Measurements from ENCODE around the gene NKAIN2.

The NKAIN2 gene

GRCh38 chr6:124467366-124467765, 663.7 kb downstream of the NKAIN2 start:
- Histone ChIP-seq H3K36me3 (ENCODE audit: low read length) (no peaks in the 10 kb centered on the region), H3K79me2 (ENCODE audit: insufficient read depth, low read length) (no peaks in the 10 kb centered on the region), H3K4me3 (ENCODE audit: insufficient read depth, low read length, poor library complexity, severe bottlenecking) (no peak overlapping the region), H3K9ac (ENCODE audit: low read length) (no peak overlapping the region), H3K9me3 (ENCODE audit: insufficient read depth, low read length) (no peaks in the 10 kb centered on the region), H3K27me3 (ENCODE audit: low read length) (no peaks in the 10 kb centered on the region), H3K4me2 (ENCODE audit: low read depth, low read length, poor library complexity, severe bottlenecking) (no peak overlapping the region), H3F3A (ENCODE audit: insufficient read depth) (no peaks in the 10 kb centered on the region), H3K9me2 (replicated peaks; ENCODE audit: insufficient read depth, low read length) (no peaks in the 10 kb centered on the region), H4K20me1 (ENCODE audit: low read depth, low read length) (0 out of 2 replicates have a peak, but pooled peaks cover 3% of the 10 kb centered on the region), H2AFZ (ENCODE audit: low read depth, low read length, severe bottlenecking) (no peak overlapping the region), H3K27ac (ENCODE audit: low read depth, low read length) (no peak overlapping the region)
- no peak for TF ChIP-seq EZH2phosphoT487 (conservative IDR thresholded peaks at IDR 0.05; ENCODE audit: low read length)
- TF ChIP-seq, protein P1, sequence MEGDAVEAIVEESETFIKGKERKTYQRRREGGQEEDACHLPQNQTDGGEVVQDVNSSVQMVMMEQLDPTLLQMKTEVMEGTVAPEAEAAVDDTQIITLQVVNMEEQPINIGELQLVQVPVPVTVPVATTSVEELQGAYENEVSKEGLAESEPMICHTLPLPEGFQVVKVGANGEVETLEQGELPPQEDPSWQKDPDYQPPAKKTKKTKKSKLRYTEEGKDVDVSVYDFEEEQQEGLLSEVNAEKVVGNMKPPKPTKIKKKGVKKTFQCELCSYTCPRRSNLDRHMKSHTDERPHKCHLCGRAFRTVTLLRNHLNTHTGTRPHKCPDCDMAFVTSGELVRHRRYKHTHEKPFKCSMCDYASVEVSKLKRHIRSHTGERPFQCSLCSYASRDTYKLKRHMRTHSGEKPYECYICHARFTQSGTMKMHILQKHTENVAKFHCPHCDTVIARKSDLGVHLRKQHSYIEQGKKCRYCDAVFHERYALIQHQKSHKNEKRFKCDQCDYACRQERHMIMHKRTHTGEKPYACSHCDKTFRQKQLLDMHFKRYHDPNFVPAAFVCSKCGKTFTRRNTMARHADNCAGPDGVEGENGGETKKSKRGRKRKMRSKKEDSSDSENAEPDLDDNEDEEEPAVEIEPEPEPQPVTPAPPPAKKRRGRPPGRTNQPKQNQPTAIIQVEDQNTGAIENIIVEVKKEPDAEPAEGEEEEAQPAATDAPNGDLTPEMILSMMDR (IDR thresholded peaks at IDR 0.05; ENCODE audit: insufficient read depth, low read length, poor library complexity, severe bottlenecking), result no peak

- no peaks in the 10 kb centered on the region for H3K27me3 ChIP-seq (ENCODE audit: low read length)
- no peak overlapping the region for H2AFZ ChIP-seq (ENCODE audit: low read depth, low read length, severe bottlenecking)
- TF ChIP-seq, protein P1 (IDR thresholded peaks at IDR 0.05; ENCODE audit: insufficient read depth, low read length, poor library complexity, severe bottlenecking), result no peak
- no peak for TF ChIP-seq EZH2phosphoT487 (conservative IDR thresholded peaks at IDR 0.05; ENCODE audit: low read length)
- H3K9me3 ChIP-seq (ENCODE audit: insufficient read depth, low read length), result no peaks in the 10 kb centered on the region
- no peaks in the 10 kb centered on the region for H3K79me2 ChIP-seq (ENCODE audit: insufficient read depth, low read length)
- H3K9ac ChIP-seq (ENCODE audit: low read length), result no peak overlapping the region
- no peak overlapping the region for H3K27ac ChIP-seq (ENCODE audit: low read depth, low read length)
- no peaks in the 10 kb centered on the region for H3K36me3 ChIP-seq (ENCODE audit: low read length)
- H4K20me1 ChIP-seq (ENCODE audit: low read depth, low read length), result 0 out of 2 replicates have a peak, but pooled peaks cover 3% of the 10 kb centered on the region
- H3K9me2 ChIP-seq (replicated peaks; ENCODE audit: insufficient read depth, low read length), result no peaks in the 10 kb centered on the region
- H3F3A ChIP-seq (ENCODE audit: insufficient read depth), result no peaks in the 10 kb centered on the region
- no peak overlapping the region for H3K4me3 ChIP-seq (ENCODE audit: insufficient read depth, low read length, poor library complexity, severe bottlenecking)
- no peak overlapping the region for H3K4me2 ChIP-seq (ENCODE audit: low read depth, low read length, poor library complexity, severe bottlenecking)
Observed at GRCh38 chr6:124470803-124471202, 667.1 kb downstream of the NKAIN2 start.

DNA sequence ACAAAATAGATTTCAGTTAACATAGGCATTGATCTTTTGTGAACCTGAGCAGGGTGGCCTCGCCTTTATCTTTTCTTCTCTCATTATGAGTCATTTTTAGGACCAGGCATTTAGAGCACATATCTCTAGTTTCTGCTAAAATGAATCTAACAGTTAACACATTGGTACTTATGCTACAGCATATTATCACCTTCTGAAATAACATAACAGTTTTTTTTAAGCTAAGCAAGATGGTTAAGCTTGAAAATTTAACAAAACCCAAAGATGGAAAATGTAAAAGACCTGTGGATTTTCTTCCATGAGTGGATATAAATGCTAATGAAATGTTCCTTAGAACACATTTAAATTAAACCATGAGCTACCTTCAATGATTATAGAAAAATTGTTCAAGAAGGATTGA, 671.5 kb downstream of the NKAIN2 start:
- no peak for TF ChIP-seq EZH2phosphoT487 (conservative IDR thresholded peaks at IDR 0.05; ENCODE audit: low read length)
- TF ChIP-seq, protein P1 (IDR thresholded peaks at IDR 0.05; ENCODE audit: insufficient read depth, low read length, poor library complexity, severe bottlenecking), result no peak
- Histone ChIP-seq H3K27ac (ENCODE audit: low read depth, low read length) (no peak overlapping the region), H3K9me3 (ENCODE audit: insufficient read depth, low read length) (no peaks in the 10 kb centered on the region), H3F3A (ENCODE audit: insufficient read depth) (no peaks in the 10 kb centered on the region), H3K79me2 (ENCODE audit: insufficient read depth, low read length) (no peaks in the 10 kb centered on the region), H4K20me1 (ENCODE audit: low read depth, low read length) (0 out of 2 replicates have a peak, but pooled peaks cover 3% of the 10 kb centered on the region), H2AFZ (ENCODE audit: low read depth, low read length, severe bottlenecking) (no peak overlapping the region), H3K4me2 (ENCODE audit: low read depth, low read length, poor library complexity, severe bottlenecking) (no peak overlapping the region), H3K4me3 (ENCODE audit: insufficient read depth, low read length, poor library complexity, severe bottlenecking) (no peak overlapping the region), H3K9ac (ENCODE audit: low read length) (no peak overlapping the region), H3K36me3 (ENCODE audit: low read length) (no peaks in the 10 kb centered on the region), H3K9me2 (replicated peaks; ENCODE audit: insufficient read depth, low read length) (no peaks in the 10 kb centered on the region), H3K27me3 (ENCODE audit: low read length) (no peaks in the 10 kb centered on the region)
